ENCODE data around the gene FAM180A.

- TF ChIP-seq, protein P1, sequence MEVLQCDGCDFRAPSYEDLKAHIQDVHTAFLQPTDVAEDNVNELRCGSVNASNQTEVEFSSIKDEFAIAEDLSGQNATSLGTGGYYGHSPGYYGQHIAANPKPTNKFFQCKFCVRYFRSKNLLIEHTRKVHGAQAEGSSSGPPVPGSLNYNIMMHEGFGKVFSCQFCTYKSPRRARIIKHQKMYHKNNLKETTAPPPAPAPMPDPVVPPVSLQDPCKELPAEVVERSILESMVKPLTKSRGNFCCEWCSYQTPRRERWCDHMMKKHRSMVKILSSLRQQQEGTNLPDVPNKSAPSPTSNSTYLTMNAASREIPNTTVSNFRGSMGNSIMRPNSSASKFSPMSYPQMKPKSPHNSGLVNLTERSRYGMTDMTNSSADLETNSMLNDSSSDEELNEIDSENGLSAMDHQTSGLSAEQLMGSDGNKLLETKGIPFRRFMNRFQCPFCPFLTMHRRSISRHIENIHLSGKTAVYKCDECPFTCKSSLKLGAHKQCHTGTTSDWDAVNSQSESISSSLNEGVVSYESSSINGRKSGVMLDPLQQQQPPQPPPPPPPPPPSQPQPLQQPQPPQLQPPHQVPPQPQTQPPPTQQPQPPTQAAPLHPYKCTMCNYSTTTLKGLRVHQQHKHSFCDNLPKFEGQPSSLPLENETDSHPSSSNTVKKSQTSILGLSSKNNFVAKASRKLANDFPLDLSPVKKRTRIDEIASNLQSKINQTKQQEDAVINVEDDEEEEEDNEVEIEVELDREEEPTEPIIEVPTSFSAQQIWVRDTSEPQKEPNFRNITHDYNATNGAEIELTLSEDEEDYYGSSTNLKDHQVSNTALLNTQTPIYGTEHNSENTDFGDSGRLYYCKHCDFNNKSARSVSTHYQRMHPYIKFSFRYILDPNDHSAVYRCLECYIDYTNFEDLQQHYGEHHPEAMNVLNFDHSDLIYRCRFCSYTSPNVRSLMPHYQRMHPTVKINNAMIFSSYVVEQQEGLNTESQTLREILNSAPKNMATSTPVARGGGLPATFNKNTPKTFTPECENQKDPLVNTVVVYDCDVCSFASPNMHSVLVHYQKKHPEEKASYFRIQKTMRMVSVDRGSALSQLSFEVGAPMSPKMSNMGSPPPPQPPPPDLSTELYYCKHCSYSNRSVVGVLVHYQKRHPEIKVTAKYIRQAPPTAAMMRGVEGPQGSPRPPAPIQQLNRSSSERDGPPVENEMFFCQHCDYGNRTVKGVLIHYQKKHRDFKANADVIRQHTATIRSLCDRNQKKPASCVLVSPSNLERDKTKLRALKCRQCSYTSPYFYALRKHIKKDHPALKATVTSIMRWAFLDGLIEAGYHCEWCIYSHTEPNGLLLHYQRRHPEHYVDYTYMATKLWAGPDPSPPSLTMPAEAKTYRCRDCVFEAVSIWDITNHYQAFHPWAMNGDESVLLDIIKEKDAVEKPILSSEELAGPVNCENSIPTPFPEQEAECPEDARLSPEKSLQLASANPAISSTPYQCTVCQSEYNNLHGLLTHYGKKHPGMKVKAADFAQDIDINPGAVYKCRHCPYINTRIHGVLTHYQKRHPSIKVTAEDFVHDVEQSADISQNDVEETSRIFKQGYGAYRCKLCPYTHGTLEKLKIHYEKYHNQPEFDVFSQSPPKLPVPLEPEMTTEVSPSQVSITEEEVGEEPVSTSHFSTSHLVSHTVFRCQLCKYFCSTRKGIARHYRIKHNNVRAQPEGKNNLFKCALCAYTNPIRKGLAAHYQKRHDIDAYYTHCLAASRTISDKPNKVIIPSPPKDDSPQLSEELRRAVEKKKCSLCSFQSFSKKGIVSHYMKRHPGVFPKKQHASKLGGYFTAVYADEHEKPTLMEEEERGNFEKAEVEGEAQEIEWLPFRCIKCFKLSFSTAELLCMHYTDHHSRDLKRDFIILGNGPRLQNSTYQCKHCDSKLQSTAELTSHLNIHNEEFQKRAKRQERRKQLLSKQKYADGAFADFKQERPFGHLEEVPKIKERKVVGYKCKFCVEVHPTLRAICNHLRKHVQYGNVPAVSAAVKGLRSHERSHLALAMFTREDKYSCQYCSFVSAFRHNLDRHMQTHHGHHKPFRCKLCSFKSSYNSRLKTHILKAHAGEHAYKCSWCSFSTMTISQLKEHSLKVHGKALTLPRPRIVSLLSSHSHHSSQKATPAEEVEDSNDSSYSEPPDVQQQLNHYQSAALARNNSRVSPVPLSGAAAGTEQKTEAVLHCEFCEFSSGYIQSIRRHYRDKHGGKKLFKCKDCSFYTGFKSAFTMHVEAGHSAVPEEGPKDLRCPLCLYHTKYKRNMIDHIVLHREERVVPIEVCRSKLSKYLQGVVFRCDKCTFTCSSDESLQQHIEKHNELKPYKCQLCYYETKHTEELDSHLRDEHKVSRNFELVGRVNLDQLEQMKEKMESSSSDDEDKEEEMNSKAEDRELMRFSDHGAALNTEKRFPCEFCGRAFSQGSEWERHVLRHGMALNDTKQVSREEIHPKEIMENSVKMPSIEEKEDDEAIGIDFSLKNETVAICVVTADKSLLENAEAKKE (CRISPR knock-in tag; IDR thresholded peaks at IDR 0.05) = no peak
- TF ChIP-seq EZH2phosphoT487 (IDR thresholded peaks at IDR 0.05; ENCODE audit: unreplicated experiment) (no peak), CTCF (conservative IDR thresholded peaks at IDR 0.05; ENCODE audit: low read depth in 2 of 2) (no peak), POLR2AphosphoS5 (IDR thresholded peaks at IDR 0.05; ENCODE audit: low read depth) (no peak), REST (IDR thresholded peaks at IDR 0.05; ENCODE audit: unreplicated experiment) (no peak), JUNB (IDR thresholded peaks at IDR 0.05; ENCODE audit: unreplicated experiment) (no peak), CREB1 (CRISPR knock-in tag; IDR thresholded peaks at IDR 0.05; ENCODE audit: low read depth) (no peak), EZH2 (IDR thresholded peaks at IDR 0.05; ENCODE audit: low read depth, unreplicated experiment) (no peak)
These were observed 17.5 kb downstream of the FAM180A start for GRCh38 chr7:135731131-135731530.
